Right renal pelvis (tissue), 4 donors: Measurements from ENCODE around the gene XKR8. TPM values are rescaled to one million over a fixed set of nuclear protein-coding genes. Genes with fewer than 3 reads are reported as not detected.

Experiments used
- DNase-seq, 4 donors: peaks; one replicate each; pipeline ENCODE4 v3.0.0-alpha.2; 2013; ENCODE audit warnings: low read depth in 4 of 4, low spot score in 3 of 4, missing footprints in 1 of 4
- polyA plus RNA-seq, 4 donors: library from polyadenylated mRNA; unstranded; fragments of 120-200 nt; gene quantifications; one replicate each; pipeline ENCODE4 v1.2.1, GENCODE V29; 2013; ENCODE audit not compliant: insufficient read length in 4 of 4

Gene XKR8, protein sequence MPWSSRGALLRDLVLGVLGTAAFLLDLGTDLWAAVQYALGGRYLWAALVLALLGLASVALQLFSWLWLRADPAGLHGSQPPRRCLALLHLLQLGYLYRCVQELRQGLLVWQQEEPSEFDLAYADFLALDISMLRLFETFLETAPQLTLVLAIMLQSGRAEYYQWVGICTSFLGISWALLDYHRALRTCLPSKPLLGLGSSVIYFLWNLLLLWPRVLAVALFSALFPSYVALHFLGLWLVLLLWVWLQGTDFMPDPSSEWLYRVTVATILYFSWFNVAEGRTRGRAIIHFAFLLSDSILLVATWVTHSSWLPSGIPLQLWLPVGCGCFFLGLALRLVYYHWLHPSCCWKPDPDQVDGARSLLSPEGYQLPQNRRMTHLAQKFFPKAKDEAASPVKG
- 1 to 10 TPM; 8.7 to 9.8 (median 8.9) TPM for polyA plus RNA-seq

DNA sequence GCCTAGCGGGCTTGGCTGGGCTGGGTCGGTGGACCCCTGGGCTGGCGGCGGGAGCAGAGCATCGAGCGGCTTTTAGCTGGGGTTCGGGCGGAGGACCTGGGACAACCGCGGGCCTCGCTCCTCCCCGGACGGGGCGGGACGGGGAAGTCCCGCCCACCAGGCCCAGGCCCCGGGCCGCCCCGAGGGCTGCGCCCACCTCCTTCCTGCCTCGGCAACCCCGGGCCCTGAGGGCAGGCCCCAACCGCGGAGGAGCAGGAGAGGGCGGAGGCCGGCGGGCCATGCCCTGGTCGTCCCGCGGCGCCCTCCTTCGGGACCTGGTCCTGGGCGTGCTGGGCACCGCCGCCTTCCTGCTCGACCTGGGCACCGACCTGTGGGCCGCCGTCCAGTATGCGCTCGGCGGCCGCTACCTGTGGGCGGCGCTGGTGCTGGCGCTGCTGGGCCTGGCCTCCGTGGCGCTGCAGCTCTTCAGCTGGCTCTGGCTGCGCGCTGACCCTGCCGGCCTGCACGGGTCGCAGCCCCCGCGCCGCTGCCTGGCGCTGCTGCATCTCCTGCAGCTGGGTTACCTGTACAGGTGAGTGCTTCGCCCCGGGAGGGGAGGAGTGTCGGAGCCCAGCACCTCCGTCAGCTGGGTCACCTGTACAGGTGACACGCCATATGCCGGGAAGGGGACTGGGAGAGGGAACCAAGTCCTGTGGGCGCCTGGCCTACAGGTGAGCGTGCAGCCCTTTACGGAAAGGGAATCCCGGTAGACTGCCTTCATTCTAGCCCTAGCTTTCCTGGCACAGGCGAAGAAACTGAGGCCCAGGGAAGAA, at the start of gene XKR8:
Gene XKR8, plus strand, starts transcription at position 182 of the 812 bp plus-strand sequence. Its CDS starts 97 bp downstream, at position 279.
- DNase-seq: peak; percentile 70 to 79 (median 72)

DNA sequence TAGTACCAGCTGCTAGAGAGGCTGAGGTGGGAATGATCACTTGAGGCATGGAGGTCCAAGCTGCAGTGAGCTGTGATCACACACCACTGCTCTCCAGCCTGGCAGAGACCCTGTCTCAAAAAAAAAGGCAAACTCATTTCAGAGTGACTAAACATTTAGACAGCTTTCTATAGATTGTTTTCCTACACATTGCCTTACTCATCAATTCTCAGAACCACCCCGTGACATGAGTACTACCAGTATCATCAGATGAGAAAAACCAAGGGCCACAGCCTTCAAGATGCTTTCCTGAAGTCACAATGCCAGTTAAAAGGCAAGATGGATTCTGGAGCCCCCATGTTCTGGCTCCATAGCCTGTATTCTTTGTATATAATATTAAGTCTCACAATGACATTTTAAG, 47.3 kb upstream of the XKR8 start:
- no peak for DNase-seq

DNA sequence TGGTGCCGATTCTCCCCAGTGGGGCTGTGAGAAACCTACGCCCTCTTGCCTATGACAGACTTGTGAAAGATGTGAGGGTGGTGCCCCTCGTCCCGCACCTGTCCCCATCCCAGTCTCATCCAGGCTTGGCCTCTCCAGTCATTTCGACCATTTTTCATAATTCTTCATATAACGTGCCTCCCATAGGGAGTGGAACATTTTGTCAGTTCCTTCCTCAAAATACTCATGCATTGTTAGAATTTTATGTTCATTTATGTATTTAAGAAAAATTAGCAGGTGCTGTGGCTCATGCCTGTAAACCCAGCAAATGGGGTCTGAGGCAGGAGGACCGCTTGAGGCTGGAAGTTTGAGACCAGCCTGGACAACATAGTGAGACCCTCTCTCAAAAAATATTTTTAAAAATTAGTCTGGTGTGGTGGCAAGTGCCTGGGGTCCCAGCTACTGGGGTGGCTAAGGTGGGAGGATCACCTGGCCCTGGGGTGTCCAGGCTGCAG, 44.6 kb upstream of the XKR8 start:
- DNase-seq: no peak

DNA sequence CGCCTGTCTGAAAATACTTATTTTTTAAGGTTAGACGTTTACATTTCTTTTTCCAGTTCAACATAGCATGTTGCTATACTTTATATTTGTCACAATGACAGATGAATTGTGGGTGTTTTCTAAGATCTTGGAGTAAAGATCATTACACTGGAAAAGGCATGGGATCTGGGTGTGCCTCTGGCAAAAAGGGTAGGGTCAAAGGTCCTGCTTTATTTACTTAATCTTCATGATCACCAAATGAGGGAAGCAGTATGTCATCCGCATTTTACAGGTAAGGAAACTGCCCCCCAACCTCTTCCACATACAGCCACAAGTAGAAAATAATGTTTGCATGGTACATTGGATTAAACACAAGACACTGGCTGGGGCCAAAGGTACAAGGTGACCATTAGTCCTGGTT, 37.5 kb upstream of the XKR8 start:
- no peak for DNase-seq

DNA sequence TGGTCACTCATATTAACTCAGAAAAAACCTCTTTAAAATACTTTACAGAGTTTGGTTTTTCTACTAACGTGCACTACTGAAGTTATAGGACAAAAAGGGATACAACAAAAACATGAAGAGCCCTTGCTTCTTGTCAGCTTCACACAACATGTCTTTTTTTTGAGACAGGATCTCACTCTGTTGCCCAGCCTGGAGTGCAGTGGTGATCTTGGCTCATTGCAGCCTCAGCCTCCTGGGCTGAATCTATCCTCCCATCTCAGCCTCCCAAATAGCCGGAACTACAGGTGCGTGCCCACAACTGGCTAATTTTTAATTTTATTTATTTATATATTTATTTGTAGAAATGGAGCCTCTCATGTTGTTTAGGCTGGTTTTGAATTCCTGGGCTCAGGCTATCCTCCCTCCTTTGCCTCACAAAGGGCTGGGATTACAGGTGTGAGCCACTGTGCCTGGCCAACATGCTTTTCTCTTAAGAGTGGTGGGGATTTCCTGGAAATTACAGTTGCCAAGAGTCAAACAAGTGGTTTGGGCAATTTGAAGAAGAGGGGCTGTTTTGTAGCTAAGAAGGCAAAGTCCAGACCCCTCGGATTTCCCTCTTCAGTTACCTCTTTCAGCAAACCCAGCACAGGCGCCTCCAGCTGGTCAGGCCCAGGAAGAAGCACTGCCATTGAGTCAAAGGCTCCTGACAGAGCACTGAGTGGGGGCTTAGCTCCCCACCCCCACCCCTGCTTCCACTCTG, 31.4 kb upstream of the XKR8 start:
- DNase-seq: no peak

DNA sequence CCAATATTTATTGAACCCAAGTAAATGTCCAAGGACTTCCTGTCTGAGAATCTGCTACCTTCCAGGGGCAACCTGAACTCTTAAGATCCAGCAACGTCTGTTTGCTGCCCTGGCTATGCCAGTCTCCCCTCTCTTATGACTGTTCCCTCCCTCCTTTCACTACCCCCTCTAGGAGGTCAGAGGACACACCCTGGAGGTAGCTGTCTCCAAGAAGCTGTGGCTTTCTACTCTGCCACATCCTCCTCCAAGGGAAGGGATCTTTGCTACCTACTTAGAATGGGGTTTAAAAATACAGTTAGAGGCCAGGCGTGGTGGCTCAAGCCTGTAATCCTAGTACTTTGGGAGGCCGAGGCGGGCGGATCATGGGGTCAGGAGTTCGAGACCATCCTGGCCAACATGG, 28.6 kb upstream of the XKR8 start:
- no peak for DNase-seq

DNA sequence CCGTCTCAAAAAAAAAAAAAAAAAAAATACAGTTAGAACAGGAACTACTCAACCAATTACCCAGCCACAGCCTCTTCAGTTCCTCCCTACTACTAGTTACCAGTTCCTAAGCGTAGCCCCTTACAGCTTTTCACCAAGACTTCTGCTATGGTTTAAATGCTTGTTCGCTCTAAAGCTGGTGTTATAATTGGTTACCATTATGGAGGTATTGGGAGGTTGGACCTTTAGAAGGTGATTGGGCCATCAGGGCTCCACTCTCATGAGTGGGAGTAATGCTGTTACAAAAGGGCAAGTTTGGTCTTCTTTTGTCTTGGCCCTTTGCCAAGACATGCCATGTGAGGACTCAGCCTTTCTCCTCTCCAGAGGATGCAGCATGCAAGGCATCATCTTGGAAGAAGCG, 28.0 kb upstream of the XKR8 start:
- DNase-seq: no peak

DNA sequence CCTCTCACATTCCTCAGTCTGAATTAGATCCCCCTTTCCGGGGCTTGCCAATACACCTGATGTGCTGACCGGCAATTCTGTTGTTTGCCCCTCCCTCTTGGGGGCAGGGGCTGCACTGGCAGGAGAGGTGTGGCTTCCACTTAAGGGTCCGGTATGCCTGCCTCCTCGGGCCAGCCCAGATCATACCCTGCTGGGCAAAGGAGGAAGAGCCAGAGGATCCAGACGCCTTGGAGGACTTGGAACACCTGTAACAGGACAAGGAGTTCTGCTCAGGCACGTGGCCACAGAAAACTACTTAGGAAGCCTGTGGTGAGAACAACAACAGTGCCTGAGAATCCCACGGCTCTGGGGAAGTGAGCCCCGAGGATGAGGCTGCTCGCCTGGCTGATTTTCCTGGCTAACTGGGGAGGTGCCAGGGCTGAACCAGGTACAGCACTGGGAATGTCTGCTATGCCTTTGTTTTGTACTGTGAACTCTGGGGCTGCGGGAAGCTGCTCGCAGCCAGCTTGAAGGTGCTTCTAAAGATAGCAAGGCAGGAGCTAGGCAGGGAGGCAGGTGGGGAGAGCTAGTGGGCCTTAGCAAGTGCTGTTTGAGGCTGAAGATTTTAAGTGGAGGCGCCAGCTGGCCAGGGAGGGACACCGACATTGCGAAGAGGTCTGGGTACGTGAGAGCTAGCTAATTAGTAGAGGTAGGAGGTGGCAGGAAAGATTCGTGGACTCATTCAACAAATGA, 24.8 kb upstream of the XKR8 start, which contains the start of gene SMPDL3B:
Gene SMPDL3B, plus strand, starts transcription at position 183 of the 732 bp plus-strand sequence. Its CDS starts 184 bp downstream, at position 367.
- peak in 3 of 4 donors; percentile 41 to 52 (median 41) for DNase-seq

DNA sequence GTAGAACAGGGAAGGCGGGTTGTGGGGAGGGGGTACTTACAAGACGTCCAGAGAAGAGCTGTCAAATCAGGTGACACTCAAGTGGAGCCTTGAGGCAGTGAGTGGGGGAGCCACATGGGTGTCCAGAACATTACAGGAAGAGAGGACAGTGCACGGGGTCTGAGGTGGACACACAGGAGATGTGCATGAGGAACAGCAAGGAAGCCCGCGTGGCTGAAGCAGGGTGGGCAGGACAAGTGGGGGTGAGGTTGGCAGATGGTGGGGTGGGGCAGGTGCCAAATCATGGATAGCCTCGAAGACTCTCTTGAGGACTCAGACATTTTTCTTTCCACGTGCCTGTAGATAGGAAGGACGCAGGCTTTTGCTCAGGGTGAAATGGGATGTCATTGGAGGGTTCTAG, 24.1 kb upstream of the XKR8 start:
- DNase-seq: no peak

DNA sequence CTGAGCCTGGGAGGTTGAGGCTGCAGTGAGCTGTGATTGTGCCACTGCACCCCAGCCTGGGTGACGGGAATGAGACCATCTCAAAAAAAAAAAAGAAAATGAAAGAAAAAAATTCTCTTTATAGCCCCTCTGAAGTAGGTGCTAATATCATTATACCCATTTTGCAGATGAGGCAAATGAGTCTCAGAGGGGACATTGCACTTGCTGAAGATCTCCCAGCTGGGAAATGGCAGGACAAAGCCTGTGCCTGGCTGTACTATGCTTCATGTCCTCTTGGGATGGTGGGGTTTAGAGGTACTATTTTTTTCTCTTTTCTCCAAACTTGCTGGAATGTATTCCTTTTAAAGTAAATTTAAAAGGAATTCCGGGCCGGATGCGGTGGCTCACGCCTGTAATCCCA, 23.4 kb upstream of the XKR8 start:
- DNase-seq: no peak

DNA sequence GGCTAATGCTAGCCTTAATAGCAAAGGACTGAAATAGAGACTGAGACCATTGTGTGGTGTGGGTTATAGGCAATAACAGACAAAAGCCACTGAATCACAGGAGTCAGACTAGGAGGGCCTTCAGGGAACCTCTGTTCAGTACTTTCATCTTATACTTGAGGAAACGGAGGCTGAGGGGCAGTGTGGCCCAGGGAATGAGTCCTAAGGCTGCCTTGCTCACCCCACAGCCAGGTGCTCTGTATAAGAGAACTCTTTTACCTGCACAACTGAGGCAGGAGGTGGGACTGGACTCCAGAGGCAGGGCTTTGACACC, 22.3 kb upstream of the XKR8 start:
- DNase-seq: no peak

DNA sequence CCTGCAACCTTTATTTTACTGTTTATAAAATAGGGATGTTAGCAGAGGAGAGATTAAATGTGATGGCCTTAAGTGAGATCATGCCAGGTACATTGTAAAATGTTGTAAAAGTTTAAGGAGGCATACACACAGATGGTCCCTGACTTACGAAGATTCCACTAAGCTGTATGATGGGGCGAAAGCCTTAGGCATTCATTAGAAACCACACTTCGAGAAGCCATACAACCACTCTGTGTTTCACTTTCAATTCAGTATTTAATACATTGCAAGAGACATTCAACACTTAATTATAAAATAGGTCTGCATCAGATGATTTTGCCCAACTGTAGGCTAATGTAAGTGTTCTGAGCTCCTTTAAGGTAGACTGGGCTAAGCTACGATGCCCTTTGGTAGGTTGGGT, 21.3 kb upstream of the XKR8 start:
- DNase-seq: no peak

DNA sequence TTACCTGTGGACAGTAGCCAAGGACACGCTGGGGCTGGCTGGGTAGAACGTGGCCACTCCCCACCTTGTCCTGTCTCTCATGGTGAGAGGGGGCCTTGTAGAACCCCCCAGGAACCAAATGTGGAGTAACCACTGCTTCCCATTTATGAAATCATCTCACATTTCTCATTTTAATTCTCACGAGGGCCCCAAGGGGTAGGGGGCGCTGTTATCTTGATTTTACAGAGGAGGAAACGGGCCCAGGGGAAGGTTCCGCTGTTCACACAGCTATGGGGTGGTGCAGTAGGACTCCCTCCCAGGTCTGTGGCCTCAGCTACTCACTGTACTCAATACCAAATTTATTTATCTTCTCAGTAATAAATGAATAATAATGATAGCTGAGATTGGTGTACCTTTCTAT, 19.5 kb upstream of the XKR8 start:
- no peak for DNase-seq

DNA sequence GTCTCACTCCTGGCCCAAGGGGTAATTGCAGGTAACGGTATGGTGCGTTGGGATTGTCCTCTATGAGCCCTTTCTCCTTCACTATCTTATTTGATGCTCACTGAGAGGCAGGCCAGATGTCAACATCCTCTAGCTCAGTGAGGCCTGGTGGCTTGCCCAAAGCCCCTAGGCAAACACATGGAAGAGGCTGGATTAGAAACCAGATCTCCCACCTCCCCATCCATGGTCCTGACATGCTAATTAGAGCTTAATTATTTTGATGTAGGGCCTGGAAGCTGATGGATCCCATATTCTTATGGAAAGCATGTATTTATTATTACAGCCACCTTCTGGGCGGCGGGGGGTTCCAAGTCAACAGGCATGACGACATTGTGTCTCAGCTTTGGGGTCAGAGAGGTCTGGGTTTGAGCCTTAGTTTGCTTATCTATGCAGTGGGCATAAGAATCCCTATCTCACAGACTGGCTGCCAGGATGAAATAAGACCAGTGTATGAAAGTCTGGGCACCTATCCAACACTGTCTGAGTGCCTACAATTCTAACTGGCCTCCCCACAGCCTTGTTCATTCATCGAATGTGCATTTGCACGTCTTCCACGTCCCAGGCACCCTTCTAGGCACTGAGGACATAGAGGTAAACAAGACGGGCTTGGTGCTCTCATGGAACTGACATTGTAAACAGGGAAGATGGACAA, 18.8 kb upstream of the XKR8 start:
- no peak for DNase-seq

DNA sequence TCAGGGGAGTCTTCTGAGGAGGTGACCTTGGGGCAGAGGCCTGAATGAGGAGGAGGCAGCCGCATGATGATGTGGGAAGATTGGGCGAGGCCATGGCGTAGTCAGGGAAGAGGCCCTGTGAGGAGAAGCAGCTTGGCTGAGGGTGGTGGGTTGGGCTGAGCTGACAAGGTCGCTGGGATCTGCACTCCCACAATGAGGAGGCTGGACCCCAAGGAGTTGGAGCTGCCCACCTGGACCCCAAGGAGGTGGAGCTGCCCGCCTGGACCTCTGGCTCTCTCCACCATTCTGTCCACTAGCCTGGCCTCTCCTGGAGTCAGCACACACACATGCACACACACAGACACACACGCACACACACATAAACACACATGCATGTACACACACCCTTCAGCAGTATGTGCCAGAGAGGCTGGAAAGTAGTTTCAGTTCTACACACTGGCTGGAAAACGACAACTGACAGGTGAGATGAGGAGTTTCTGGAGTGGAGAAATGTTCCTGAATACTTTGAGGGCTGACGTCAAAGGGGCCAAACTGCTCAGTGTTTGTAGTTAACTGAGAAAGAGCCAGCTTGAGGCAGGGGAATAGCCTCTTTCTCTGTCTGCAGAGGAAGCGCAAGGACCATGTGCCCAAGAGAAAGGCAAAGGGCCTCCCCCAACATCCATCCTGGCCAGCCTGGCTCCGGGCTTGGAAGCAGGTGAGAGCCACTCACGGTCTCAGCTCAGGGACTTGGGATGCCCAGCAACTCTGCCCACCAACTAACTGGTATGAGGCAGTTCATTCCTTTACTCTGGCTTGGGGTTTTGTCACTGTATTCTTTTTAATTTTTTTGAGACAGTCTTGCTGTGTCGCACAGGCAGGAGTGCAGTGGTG, 17.9 kb upstream of the XKR8 start:
- no peak for DNase-seq

DNA sequence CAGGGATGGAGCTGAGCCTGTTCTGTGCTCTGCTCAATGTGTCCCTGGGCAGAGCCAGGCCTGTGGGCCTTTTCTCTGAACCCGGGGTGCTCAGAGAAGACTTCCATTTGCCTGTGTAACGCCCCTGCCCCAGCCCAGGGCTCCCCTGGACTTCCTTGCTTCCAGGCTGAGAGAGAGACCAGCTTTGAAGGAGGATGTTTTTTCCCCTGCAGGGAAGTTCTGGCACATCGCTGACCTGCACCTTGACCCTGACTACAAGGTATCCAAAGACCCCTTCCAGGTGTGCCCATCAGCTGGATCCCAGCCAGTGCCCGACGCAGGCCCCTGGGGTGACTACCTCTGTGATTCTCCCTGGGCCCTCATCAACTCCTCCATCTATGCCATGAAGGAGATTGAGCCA, 14.8 kb upstream of the XKR8 start:
- no peak for DNase-seq

DNA sequence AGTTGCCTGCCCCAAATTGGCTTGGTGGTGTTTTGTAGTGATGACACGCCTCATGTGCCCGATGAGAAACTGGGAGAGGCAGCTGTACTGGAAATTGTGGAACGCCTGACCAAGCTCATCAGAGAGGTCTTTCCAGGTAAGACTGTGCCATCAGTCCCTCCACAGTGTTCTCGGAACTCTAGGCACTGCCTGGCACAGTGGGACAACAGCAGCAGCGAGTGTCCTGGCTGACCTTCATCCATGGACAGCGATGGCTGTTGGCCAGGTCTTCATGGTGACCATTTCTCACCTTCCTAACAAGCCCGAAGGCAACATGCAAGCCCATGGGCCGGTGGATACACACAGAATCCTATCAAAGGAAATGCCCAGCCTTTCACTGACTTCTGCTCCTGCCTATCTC, 10.7 kb upstream of the XKR8 start:
- DNase-seq: no peak

DNA sequence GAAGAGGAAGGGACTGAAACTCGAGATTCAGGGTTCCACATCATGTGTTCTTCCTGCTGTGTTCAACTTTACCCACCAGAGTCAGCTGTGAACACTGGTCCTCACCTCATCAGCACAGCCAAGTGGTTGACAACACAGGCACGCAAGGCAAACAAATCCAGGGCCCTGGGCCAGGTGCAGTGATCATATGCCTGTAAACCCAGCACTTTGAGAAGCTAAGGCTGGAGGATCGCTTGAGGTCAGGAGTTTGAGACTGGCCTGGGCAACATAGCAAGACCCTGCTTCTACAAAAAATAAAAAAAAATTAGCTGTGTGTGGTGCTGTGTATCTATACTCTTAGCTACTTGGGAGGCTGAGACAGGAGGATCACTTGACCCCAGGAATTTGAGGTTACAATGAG, 8.4 kb upstream of the XKR8 start:
- DNase-seq: no peak

DNA sequence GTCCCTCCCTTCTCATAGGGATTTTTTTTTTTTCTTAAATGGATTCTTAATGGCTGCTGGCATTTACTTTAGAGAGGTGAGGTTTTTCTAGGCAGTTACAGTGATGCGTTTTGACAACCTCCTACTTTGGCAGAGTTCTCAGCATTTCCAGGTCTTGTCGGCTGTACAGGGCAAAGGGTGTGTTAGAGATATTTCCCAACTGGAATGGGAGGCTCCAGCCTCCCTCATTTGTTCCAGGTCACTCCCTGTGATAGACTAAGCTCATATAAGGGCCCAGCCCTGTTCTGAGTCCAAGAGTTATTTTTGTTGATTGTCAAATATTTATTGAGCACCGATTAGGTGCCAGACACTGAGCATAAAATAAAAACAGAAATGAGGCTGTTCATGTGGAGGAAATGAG, 7.6 kb upstream of the XKR8 start:
- DNase-seq: no peak
